Keratinocyte (primary cell): Measurements from ENCODE around the gene CCL1. TPM values are rescaled to one million over a fixed set of nuclear protein-coding genes. Genes with fewer than 3 reads are reported as not detected.

Experiments
- DNase-seq: peaks from one replicate; pipeline ENCODE4 v3.0.0-alpha.2; 2011; ENCODE audit warnings: low read depth, missing footprints, low spot score
- FAIRE-seq: peaks from 2 replicates; lab custom pipeline; 2011; peaks lifted over from hg19 to GRCh38; lab: Jason Lieb, UNC
- H2AFZ ChIP-seq: 2 replicates; pipeline ENCODE4 v1.6.0; 2012; ENCODE audit warnings: low read length, control low read depth, inconsistent platforms; ENCODE audit not compliant: control insufficient read depth
- H3K27ac ChIP-seq: 2 replicates; pipeline ENCODE4 v1.5.1; 2011; ENCODE audit warnings: low read length; ENCODE audit not compliant: control insufficient read depth, insufficient read depth
- H3K27me3 ChIP-seq: 3 replicates; pipeline ENCODE4 v1.6.0; 2011; ENCODE audit warnings: low read length; ENCODE audit not compliant: control insufficient read depth, insufficient read depth; ENCODE audit errors: extremely low read depth
- H3K36me3 ChIP-seq, 2 experiments: 2 replicates in 1 of 2; 3 replicates in 1 of 2; pipeline ENCODE4 v1.5.1; 2011; ENCODE audit warnings: low read length in 2 of 2, mild to moderate bottlenecking in 1 of 2; ENCODE audit not compliant: control insufficient read depth in 2 of 2, insufficient read depth in 2 of 2; ENCODE audit errors: extremely low read depth in 1 of 2
- H3K4me1 ChIP-seq: 3 replicates; pipeline ENCODE4 v1.5.1; 2011; ENCODE audit warnings: low read length; ENCODE audit not compliant: control insufficient read depth, insufficient read depth; ENCODE audit errors: extremely low read depth
- H3K4me2 ChIP-seq: 3 replicates; pipeline ENCODE4 v1.6.0; 2011; ENCODE audit warnings: low read depth, low read length; ENCODE audit not compliant: control insufficient read depth, insufficient read depth; ENCODE audit errors: extremely low read depth
- H3K4me3 ChIP-seq, 3 experiments: fragments of 200-600 bp in 1 of 3; sonication (generic) in 1 of 3; 2 replicates in 2 of 3; 3 replicates in 1 of 3; pipeline ENCODE4 v1.5.1; 2011 to 2016; ENCODE audit warnings: low read length in 3 of 3, mild to moderate bottlenecking in 3 of 3, control low read depth in 2 of 3, inconsistent platforms in 1 of 3, low read depth in 1 of 3, mixed read lengths in 1 of 3, mixed run types in 1 of 3, moderate library complexity in 1 of 3; ENCODE audit not compliant: control insufficient read depth in 2 of 3, insufficient read depth in 2 of 3; ENCODE audit errors: extremely low read depth in 1 of 3
- H3K79me2 ChIP-seq: 2 replicates; pipeline ENCODE4 v1.6.0; 2012; ENCODE audit warnings: low read length; ENCODE audit not compliant: control insufficient read depth, insufficient read depth
- H3K9ac ChIP-seq: 3 replicates; pipeline ENCODE4 v1.6.0; 2011; ENCODE audit warnings: low read length; ENCODE audit not compliant: control insufficient read depth, insufficient read depth; ENCODE audit errors: extremely low read depth
- H3K9me1 ChIP-seq: 3 replicates; pipeline ENCODE4 v1.6.0; 2011; ENCODE audit warnings: low read length; ENCODE audit not compliant: control insufficient read depth, insufficient read depth; ENCODE audit errors: extremely low read depth
- H3K9me3 ChIP-seq: 2 replicates; pipeline ENCODE4 v1.5.1; 2012; ENCODE audit warnings: low read depth, low read length; ENCODE audit not compliant: control insufficient read depth
- H4K20me1 ChIP-seq: 3 replicates; pipeline ENCODE4 v1.6.0; 2011; ENCODE audit warnings: low read length; ENCODE audit not compliant: control insufficient read depth, insufficient read depth; ENCODE audit errors: extremely low read depth
- EZH2 ChIP-seq: IDR thresholded peaks from one replicate; pipeline ENCODE4 v1.6.1; 2012; ENCODE audit warnings: inconsistent platforms, mild to moderate bottlenecking, low read length, moderate library complexity
- dilution Hi-C: fragments of 300-500 bp; cut with MboI; formaldehyde crosslinking; loops from one replicate; pipeline ENCODE4 v1.7.0; 2020; ENCODE audit warnings: low sequenced_read_pairs; ENCODE audit not compliant: extremely low pct_ligation_motif_present
- polyA plus RNA-seq, 5 experiments: library from polyadenylated mRNA; depleted of rRNA in 3 of 5; stranded (reverse) in 3 of 5; stranded (forward) in 1 of 5; unstranded in 1 of 5; fragments of >200 nt; gene quantifications; 1 replicate in 1 of 5; 2 replicates in 3 of 5; 3 replicates in 1 of 5; pipeline versions ENCODE4 v1.2.1 to v1.2.3, GENCODE V29; 2011 to 2012; ENCODE audit warnings: missing spikeins in 2 of 5, low read depth in 1 of 5, low replicate concordance in 1 of 5
- TF ChIP-seq, protein P1 (sequence below), 3 experiments: IDR thresholded peaks in 1 of 3; conservative IDR thresholded peaks in 1 of 3; optimal IDR thresholded peaks in 1 of 3; 2 replicates in 2 of 3; 3 replicates in 1 of 3; pipeline versions ENCODE3 to v1.5.1; 2011; ENCODE audit warnings: low read length in 3 of 3, mild to moderate bottlenecking in 3 of 3, moderate library complexity in 2 of 3, control low read depth in 1 of 3, inconsistent platforms in 1 of 3; ENCODE audit not compliant: insufficient read depth in 2 of 3; ENCODE audit errors: extremely low read depth in 1 of 3

CCL1 gene
- polyA plus RNA-seq, 1 donor (not counting 4 experiments of a cell fraction or from before 2014, with no cell fraction given), result not detected

DNA sequence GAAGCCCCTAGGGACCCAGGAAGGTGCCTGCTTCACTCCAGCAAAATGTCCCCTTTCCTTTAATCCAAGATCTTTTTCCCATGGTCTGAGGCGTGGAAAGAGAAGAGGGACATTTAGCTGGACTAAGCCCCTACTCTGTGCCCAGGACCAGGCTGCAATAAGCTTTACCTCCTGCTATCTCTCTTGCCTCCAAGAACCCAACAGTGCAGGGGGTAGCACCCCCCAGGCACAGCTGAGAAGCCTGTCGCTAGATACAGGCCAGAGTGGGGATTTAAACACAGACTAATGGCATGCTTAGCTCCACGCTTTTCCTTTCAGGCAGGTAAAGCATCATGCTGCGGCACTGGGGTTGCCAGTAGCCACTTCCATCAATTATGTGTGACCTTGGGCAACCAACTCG, 24.5 kb upstream of the CCL1 start:
- no peak overlapping the region for H3K9ac ChIP-seq
- no peak for TF ChIP-seq EZH2
- TF ChIP-seq, protein P1, sequence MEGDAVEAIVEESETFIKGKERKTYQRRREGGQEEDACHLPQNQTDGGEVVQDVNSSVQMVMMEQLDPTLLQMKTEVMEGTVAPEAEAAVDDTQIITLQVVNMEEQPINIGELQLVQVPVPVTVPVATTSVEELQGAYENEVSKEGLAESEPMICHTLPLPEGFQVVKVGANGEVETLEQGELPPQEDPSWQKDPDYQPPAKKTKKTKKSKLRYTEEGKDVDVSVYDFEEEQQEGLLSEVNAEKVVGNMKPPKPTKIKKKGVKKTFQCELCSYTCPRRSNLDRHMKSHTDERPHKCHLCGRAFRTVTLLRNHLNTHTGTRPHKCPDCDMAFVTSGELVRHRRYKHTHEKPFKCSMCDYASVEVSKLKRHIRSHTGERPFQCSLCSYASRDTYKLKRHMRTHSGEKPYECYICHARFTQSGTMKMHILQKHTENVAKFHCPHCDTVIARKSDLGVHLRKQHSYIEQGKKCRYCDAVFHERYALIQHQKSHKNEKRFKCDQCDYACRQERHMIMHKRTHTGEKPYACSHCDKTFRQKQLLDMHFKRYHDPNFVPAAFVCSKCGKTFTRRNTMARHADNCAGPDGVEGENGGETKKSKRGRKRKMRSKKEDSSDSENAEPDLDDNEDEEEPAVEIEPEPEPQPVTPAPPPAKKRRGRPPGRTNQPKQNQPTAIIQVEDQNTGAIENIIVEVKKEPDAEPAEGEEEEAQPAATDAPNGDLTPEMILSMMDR (optimal IDR thresholded peaks at IDR 0.05 in 1 of 3, IDR thresholded peaks at IDR 0.05 in 1 of 3, conservative IDR thresholded peaks at IDR 0.05 in 1 of 3; ENCODE audit: extremely low read depth in 1 of 3, insufficient read depth in 2 of 3, low read length in 3 of 3), result no peak
- no peak overlapping the region for H3K27ac ChIP-seq
- no peak overlapping the region for H2AFZ ChIP-seq
- no peaks in the 10 kb centered on the region for H3K36me3 ChIP-seq
- H3K79me2 ChIP-seq, result no peaks in the 10 kb centered on the region
- DNase-seq (no peak), FAIRE-seq (no peak)
- H3K4me3 ChIP-seq, result no peak overlapping the region
- H3K4me1 ChIP-seq, result no peaks in the 10 kb centered on the region
- no peaks in the 10 kb centered on the region for H3K9me3 ChIP-seq
- no peaks in the 10 kb centered on the region for H3K27me3 ChIP-seq
- H4K20me1 ChIP-seq, result no peaks in the 10 kb centered on the region
- dilution Hi-C loops, result no loop called here
- no peak overlapping the region for H3K4me2 ChIP-seq
- H3K9me1 ChIP-seq, result no peaks in the 10 kb centered on the region

DNA sequence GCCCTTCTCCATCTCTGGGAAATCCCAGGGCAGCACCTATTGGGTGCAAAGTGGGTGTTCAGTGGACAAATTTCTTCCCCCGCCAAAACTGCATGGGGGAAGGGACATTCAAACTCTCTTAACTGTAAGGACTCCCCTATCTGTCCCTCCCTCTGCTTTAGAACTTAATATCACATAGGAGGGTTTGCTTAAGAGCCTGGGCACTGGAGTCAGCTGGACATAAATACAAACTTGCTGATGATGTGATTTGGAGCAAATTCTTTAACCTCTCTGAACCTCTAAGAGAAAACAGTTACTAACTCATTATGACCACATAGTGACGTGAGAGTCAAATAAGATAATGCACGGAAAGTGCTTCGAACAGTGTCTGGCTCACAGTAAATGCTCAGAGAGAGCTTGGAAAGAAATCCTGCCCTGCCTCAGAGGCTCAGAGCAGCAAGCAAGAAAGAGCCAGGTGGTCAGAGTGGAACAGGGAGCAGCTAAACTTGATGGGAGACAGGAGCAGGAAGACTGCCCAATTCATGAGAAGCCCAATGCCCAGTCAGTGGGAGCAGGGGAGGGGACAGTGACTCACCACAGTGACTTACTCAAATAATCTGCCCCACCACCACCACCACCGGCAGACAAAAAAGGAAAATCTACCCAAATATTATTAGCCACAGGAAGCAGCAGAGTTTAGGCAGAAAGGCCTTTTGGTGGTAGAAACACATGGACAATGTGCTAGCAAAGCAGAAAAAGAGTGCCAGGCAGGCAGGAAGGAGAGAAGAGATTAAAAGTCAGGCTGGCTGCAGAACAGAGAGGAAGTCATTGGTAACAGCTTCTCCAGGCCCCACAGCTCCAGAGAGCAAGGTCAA, 23.9 kb upstream of the CCL1 start:
- Histone ChIP-seq H3K27ac (no peak overlapping the region), H3K27me3 (no peaks in the 10 kb centered on the region)

More for the DNA sequence above, 23.9 kb upstream of the CCL1 start:
- no peaks in the 10 kb centered on the region for H4K20me1 ChIP-seq
- H3K9ac ChIP-seq, result no peak overlapping the region
- no peaks in the 10 kb centered on the region for H3K9me3 ChIP-seq
- H3K9me1 ChIP-seq, result no peaks in the 10 kb centered on the region
- H3K4me2 ChIP-seq, result no peak overlapping the region
- dilution Hi-C loops, result no loop called here
- H2AFZ ChIP-seq, result no peak overlapping the region
- H3K4me1 ChIP-seq, result no peaks in the 10 kb centered on the region
- H3K36me3 ChIP-seq, result no peaks in the 10 kb centered on the region
- TF ChIP-seq EZH2, result no peak
- TF ChIP-seq, protein P1 (optimal IDR thresholded peaks at IDR 0.05 in 1 of 3, IDR thresholded peaks at IDR 0.05 in 1 of 3, conservative IDR thresholded peaks at IDR 0.05 in 1 of 3; ENCODE audit: extremely low read depth in 1 of 3, insufficient read depth in 2 of 3, low read length in 3 of 3), result no peak
- H3K79me2 ChIP-seq, result no peaks in the 10 kb centered on the region
- FAIRE-seq (no peak), DNase-seq (no peak)
- H3K4me3 ChIP-seq, result no peak overlapping the region
